Activated T-helper 17 cell treated with anti-CD3 and anti-CD28 coated beads, Interleukin-2, amount 50 U/mL, for 72 hours (primary cell): ENCODE data around the gene TEX13A. TPM values are rescaled to one million over a fixed set of nuclear protein-coding genes. Genes with fewer than 3 reads are reported as not detected.
"Not testable (repeated sequence)": the region's sequence is repeated elsewhere in the genome, so short reads cannot be mapped to it uniquely, and the experiment has no call there.

Experiments
- ATAC-seq: fragments of 150-1000 bp; cut with Tn5 transposase; replicated peaks from 2 replicates; pipeline ENCODE4 v1.10.0; 2021; ENCODE audit warnings: mild to moderate bottlenecking, moderate library complexity
- H3K27ac Mint-ChIP-seq: one replicate; pipeline ENCODE4 v1.8.0; 2022; ENCODE audit warnings: mixed read lengths
- H3K27me3 Mint-ChIP-seq: one replicate; pipeline ENCODE4 v1.8.0; 2022; ENCODE audit warnings: mixed read lengths
- H3K36me3 Mint-ChIP-seq: one replicate; pipeline ENCODE4 v1.8.0; 2022; ENCODE audit warnings: low read depth, mild to moderate bottlenecking, mixed read lengths
- H3K4me1 Mint-ChIP-seq: one replicate; pipeline ENCODE4 v1.8.0; 2022; ENCODE audit warnings: mixed read lengths
- H3K4me3 Mint-ChIP-seq: one replicate; pipeline ENCODE4 v1.8.0; 2022; ENCODE audit warnings: mild to moderate bottlenecking, mixed read lengths
- H3K9me3 Mint-ChIP-seq: one replicate; pipeline ENCODE4 v1.8.0; 2022; ENCODE audit warnings: mixed read lengths
- total RNA-seq, 2 donors: library from RNA; stranded (reverse); gene quantifications; one replicate each; pipeline ENCODE4 v1.2.3, GENCODE V29; 2022

Gene TEX13A
- not detected for total RNA-seq

GRCh38 chrX:105220636-105221035, at the start of gene TEX13A:
Gene TEX13A, minus strand, starts transcription at chrX:105220694. Its CDS starts 297 bp downstream, at chrX:105220397.
- Mint-ChIP-seq H3K27me3 (no peaks in the 10 kb centered on the region), H3K4me3 (no peak within 1 kb of the TSS), H3K36me3 (no peaks in the 10 kb centered on the region), H3K27ac (no peak within 1 kb of the TSS), H3K9me3 (peaks cover 3% of the 10 kb centered on the region), H3K4me1 (no peaks in the 10 kb centered on the region)
- no peak for ATAC-seq

DNA sequence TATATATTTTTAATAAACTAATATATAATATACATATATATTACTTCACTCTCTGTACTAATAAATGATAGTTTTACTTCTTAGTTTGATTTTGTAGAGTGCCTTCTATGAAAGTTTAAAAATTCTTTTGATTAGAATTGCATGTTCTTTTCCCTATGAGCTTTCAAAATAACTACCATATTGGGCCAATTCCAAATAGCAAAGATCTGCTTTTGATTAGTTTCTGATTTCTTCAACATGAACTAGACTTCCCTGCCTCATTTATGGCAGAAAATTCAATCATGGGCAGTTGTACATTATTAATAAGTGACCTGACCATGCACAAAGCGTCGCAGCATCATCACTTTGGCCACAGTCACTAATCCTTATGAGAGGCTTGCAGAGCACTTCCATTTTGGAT, 48.9 kb upstream of the TEX13A start:
- H3K27me3 Mint-ChIP-seq: no peaks in the 10 kb centered on the region
- no peak overlapping the region for H3K27ac Mint-ChIP-seq
- no peaks in the 10 kb centered on the region for H3K36me3 Mint-ChIP-seq
- H3K9me3 Mint-ChIP-seq: no peaks in the 10 kb centered on the region
- no peak for ATAC-seq
- H3K4me1 Mint-ChIP-seq: no peaks in the 10 kb centered on the region
- no peak overlapping the region for H3K4me3 Mint-ChIP-seq

- H3K9me3 Mint-ChIP-seq: no peaks in the 10 kb centered on the region
- no peaks in the 10 kb centered on the region for H3K36me3 Mint-ChIP-seq
- no peak for ATAC-seq
- H3K27ac Mint-ChIP-seq: no peak overlapping the region
- H3K4me3 Mint-ChIP-seq: no peak overlapping the region
- H3K4me1 Mint-ChIP-seq: no peaks in the 10 kb centered on the region
- no peaks in the 10 kb centered on the region for H3K27me3 Mint-ChIP-seq
Measured at GRCh38 chrX:105267167-105267566, 46.7 kb upstream of the TEX13A start.

- Mint-ChIP-seq H3K4me3 (no peak overlapping the region), H3K36me3 (no peaks in the 10 kb centered on the region), H3K27me3 (no peaks in the 10 kb centered on the region), H3K27ac (no peak overlapping the region), H3K9me3 (no peaks in the 10 kb centered on the region), H3K4me1 (no peaks in the 10 kb centered on the region)
- no peak for ATAC-seq
Measured at GRCh38 chrX:105266456-105266855, 46.0 kb upstream of the TEX13A start.

- Mint-ChIP-seq H3K27me3 (no peaks in the 10 kb centered on the region), H3K4me3 (no peak overlapping the region), H3K4me1 (no peaks in the 10 kb centered on the region), H3K27ac (no peak overlapping the region), H3K36me3 (no peaks in the 10 kb centered on the region), H3K9me3 (no peaks in the 10 kb centered on the region)
- ATAC-seq: no peak
Measured at GRCh38 chrX:105265093-105265492, 44.6 kb upstream of the TEX13A start.

- no peaks in the 10 kb centered on the region for H3K27me3 Mint-ChIP-seq
- H3K4me3 Mint-ChIP-seq: no peak overlapping the region
- no peak overlapping the region for H3K27ac Mint-ChIP-seq
- H3K9me3 Mint-ChIP-seq: no peaks in the 10 kb centered on the region
- no peaks in the 10 kb centered on the region for H3K36me3 Mint-ChIP-seq
- H3K4me1 Mint-ChIP-seq: no peaks in the 10 kb centered on the region
- ATAC-seq: no peak
Measured at GRCh38 chrX:105263801-105264200, 43.3 kb upstream of the TEX13A start.

DNA sequence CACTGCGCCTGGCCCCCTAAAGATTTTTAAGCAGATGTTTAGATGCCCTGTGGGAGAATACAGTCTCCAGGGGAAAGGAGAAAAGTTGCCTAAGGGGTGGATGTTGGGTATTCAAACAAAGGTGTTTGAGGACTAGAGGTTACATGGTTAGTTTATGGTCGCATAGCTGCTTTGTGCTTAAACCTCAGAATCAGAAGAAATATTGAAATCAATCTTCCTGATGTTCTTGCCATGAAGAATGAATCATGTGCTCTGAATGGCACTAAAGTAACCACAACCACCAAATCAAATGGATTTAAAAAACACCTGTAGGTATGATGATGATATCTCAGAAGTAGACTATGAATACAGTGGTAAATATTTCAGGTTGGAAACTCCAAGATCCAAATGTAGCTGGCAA, 42.7 kb upstream of the TEX13A start:
- no peaks in the 10 kb centered on the region for H3K27me3 Mint-ChIP-seq
- ATAC-seq: no peak
- H3K4me1 Mint-ChIP-seq: no peaks in the 10 kb centered on the region
- no peaks in the 10 kb centered on the region for H3K36me3 Mint-ChIP-seq
- H3K27ac Mint-ChIP-seq: no peak overlapping the region
- no peaks in the 10 kb centered on the region for H3K9me3 Mint-ChIP-seq
- H3K4me3 Mint-ChIP-seq: no peak overlapping the region

DNA sequence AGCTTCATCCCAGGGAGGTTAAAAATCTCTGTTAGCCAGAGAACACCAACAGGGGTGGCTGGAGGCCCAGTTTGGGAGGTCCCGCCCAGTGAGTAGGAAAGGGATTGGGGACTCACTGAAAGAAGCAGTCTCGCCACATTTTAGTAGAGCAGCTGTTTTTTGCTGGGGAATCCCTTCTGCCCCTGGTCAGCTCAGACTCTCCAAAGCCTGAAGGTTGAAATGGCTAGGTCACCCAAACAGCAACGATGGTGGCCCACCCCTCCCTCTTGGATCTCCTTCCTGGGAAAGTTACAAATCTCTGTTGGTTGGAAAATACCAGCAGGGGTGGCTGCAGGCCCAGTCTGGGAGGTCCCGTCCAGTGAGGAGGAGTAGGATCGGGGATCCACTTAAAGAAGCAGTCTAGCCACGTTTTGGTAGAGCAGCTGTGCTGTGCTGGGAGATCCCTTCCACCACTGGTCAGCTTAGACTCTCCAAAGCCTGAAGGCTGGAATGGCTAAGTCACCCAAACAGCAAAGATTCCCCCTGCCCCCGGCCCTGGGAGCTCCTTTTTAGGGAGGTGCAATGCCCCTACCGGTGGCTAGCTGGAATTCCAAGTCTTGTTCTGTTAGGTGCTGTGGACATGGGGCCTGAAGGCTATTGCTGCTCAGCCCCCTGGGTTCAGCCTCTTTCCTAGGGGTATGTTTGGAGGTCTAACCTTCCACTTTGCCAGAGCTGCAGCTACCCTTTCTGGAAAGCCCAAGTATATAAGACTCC, 40.0 kb upstream of the TEX13A start:
- Mint-ChIP-seq H3K4me1 (no peaks in the 10 kb centered on the region), H3K9me3 (no peaks in the 10 kb centered on the region), H3K4me3 (no peak overlapping the region), H3K27me3 (no peaks in the 10 kb centered on the region), H3K36me3 (no peaks in the 10 kb centered on the region), H3K27ac (no peak overlapping the region)
- no peak for ATAC-seq

GRCh38 chrX:105241056-105241455, 20.6 kb upstream of the TEX13A start:
- H3K9me3 Mint-ChIP-seq: no peaks in the 10 kb centered on the region
- no peak overlapping the region for H3K4me3 Mint-ChIP-seq
- H3K4me1 Mint-ChIP-seq: no peaks in the 10 kb centered on the region
- ATAC-seq: no peak
- H3K36me3 Mint-ChIP-seq: no peaks in the 10 kb centered on the region
- no peak overlapping the region for H3K27ac Mint-ChIP-seq
- no peaks in the 10 kb centered on the region for H3K27me3 Mint-ChIP-seq

- not testable (repeated sequence) for H3K4me3 Mint-ChIP-seq, ATAC-seq
Measured at GRCh38 chrX:105237407-105237806, 16.9 kb upstream of the TEX13A start.

GRCh38 chrX:105229146-105229545, 8.7 kb upstream of the TEX13A start:
- Mint-ChIP-seq H3K9me3 (no peaks in the 10 kb centered on the region), H3K36me3 (no peaks in the 10 kb centered on the region), H3K27me3 (no peaks in the 10 kb centered on the region), H3K4me1 (no peaks in the 10 kb centered on the region), H3K27ac (no peak overlapping the region), H3K4me3 (no peak overlapping the region)
- ATAC-seq: no peak

More at GRCh38 chrX:105237407-105237806, 16.9 kb upstream of the TEX13A start:
- H3K9me3 Mint-ChIP-seq, H3K4me1 Mint-ChIP-seq, H3K27me3 Mint-ChIP-seq, H3K27ac Mint-ChIP-seq, H3K36me3 Mint-ChIP-seq: not testable (repeated sequence)

DNA sequence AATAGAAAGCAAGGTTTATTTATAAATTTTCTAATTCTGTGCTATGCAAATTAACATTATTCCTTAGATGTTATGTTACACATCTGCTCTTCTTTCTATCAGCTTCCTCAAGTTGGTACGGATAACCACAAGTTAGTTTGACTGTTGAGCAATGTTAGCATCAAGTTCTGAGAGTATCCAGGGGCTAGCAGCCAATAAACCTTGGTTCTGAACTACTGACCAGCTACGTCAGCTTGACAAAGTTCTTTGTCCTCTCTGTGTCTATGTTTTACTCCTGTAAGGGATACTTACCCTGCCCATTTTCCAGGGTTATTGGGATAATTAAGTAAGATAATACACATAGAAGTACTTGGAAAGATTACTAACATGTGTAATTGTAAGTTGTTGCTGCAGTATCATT, 8.1 kb upstream of the TEX13A start:
- H3K9me3 Mint-ChIP-seq: no peaks in the 10 kb centered on the region
- no peak overlapping the region for H3K4me3 Mint-ChIP-seq
- H3K4me1 Mint-ChIP-seq: no peaks in the 10 kb centered on the region
- no peak overlapping the region for H3K27ac Mint-ChIP-seq
- H3K36me3 Mint-ChIP-seq: no peaks in the 10 kb centered on the region
- no peak for ATAC-seq
- H3K27me3 Mint-ChIP-seq: no peaks in the 10 kb centered on the region

- Mint-ChIP-seq H3K9me3 (peaks cover 3% of the 10 kb centered on the region), H3K27ac (no peak overlapping the region), H3K4me1 (no peaks in the 10 kb centered on the region), H3K27me3 (no peaks in the 10 kb centered on the region), H3K36me3 (no peaks in the 10 kb centered on the region), H3K4me3 (no peak overlapping the region)
- ATAC-seq: no peak
Measured at GRCh38 chrX:105226499-105226898, 6.0 kb upstream of the TEX13A start.

DNA sequence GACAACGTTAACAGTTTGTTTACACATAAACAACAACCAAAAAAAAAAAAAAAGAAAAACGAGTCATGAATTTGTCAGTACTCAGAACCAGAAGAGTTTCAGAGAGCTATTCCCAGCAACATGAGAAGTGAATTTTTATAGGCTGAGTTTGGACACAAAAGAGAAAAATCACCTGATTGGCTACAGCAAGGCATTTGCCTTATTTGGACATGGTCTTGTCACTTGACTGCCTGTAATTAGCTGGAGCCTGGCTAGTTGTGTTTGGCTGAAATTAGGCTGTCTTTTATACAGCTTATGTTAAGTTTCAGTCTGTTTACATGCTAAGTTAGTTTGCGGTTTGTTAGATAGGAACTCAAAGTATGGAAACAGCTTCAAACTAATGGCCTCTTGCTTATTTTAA, 880 bp upstream of the TEX13A start:
- Mint-ChIP-seq H3K27ac (no peak overlapping the region), H3K9me3 (peaks cover 3% of the 10 kb centered on the region), H3K4me1 (no peaks in the 10 kb centered on the region), H3K27me3 (no peaks in the 10 kb centered on the region), H3K36me3 (no peaks in the 10 kb centered on the region), H3K4me3 (no peak overlapping the region)
- ATAC-seq: no peak

- H3K4me3 Mint-ChIP-seq: no peak overlapping the region
- H3K27me3 Mint-ChIP-seq: no peaks in the 10 kb centered on the region
- H3K27ac Mint-ChIP-seq: no peak overlapping the region
- H3K4me1 Mint-ChIP-seq: no peaks in the 10 kb centered on the region
- peaks cover 3% of the 10 kb centered on the region for H3K9me3 Mint-ChIP-seq
- H3K36me3 Mint-ChIP-seq: no peaks in the 10 kb centered on the region
- no peak for ATAC-seq
Measured at GRCh38 chrX:105219454-105220401, 766 bp downstream of the TEX13A start.
